ENCODE results near the gene RXFP3. TPM values are rescaled to one million over a fixed set of nuclear protein-coding genes. Genes with fewer than 3 reads are reported as not detected.

The RXFP3 gene
- polyA plus RNA-seq (2013) = not detected

GRCh38 chr5:33936381-33937016, at the start of gene RXFP3:
RXFP3 (plus strand) TSS chr5:33936386; CDS start chr5:33936741, 355 bp downstream.
- Histone ChIP-seq H3K4me3 (ENCODE audit: control insufficient read depth in 1 of 7, extremely low read depth in 1 of 7, insufficient read depth in 4 of 7, low read depth in 2 of 7, low read length in 6 of 7) (peak within 1 kb of the TSS in 5 of 7 experiments; percentile 33 to 59 (median 46)), H3K9me3 (ENCODE audit: control extremely low read depth in 1 of 5, control insufficient read depth in 4 of 5, insufficient read depth in 2 of 5, low read depth in 1 of 5, low read length in 4 of 5) (peaks cover 0 to 8% (median 0%) of the 10 kb centered on the region in 5 experiments), H3K27ac (ENCODE audit: insufficient read depth in 1 of 2, low read depth in 1 of 2, low read length in 2 of 2, poor library complexity in 1 of 2, severe bottlenecking in 2 of 2) (no peak within 1 kb of the TSS), H3K27me3 (replicated peaks in 2 of 5; ENCODE audit: control insufficient read depth in 4 of 5, insufficient read depth in 5 of 5, low read length in 4 of 5) (peaks cover 0 to 66% (median 31%) of the 10 kb centered on the region in 5 experiments), H3K36me3 (ENCODE audit: control insufficient read depth in 4 of 4, insufficient read depth in 4 of 4, low read length in 3 of 4) (no peaks in the 10 kb centered on the region), H3K4me1 (ENCODE audit: control extremely low read depth in 1 of 4, control insufficient read depth in 4 of 4, insufficient read depth in 4 of 4, low read length in 3 of 4) (peaks cover 0 to 12% (median 8%) of the 10 kb centered on the region in 4 experiments)
- ChIA-PET POLR2A (interaction anchor here (0.8 kb wide), 1 partner anchor 16 kb away, joined by 3 read pairs; no protein-coding TSS in a partner anchor), CTCF (interaction anchor here (0.6 to 2.3 kb wide), 5 partner anchors 26 to 912 kb away, joined by 3 to 12 read pairs (median 4); no protein-coding TSS in a partner anchor)
- DNase-seq = no peak
- 11% methylated on average over 38 of the region's 45 CpGs for WGBS (ENCODE audit: insufficient coverage)

GRCh38 chr5:33887268-33887667, 48.9 kb upstream of the RXFP3 start:
- CTCF ChIA-PET = interaction anchor here (1.1 kb wide), 1 partner anchor 48 kb away, joined by 3 read pairs; no protein-coding TSS in a partner anchor
- WGBS (ENCODE audit: insufficient coverage) = 0% methylated on average over 1 of the region's 3 CpGs

DNA sequence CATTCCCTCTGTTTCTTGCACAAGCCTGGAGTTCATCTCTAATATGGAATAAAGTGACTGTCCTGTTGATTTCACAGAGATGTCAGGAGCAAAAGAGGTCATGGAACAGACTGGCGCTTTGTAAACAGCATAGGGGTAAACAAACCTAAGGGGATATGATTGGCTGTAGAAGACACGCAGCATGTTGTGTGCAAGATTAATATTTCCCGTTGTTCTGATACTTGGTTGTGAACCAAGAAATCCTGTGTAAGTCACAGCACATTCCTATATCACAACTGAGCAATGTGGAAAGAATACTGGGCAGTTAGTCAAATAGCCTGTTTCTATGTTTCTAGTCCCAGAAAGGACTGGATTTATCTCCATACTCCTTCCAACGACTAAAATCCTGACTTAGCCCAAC, 47.6 kb upstream of the RXFP3 start:
- Histone ChIP-seq H3K4me3 (ENCODE audit: control insufficient read depth in 1 of 7, extremely low read depth in 1 of 7, insufficient read depth in 4 of 7, low read depth in 2 of 7, low read length in 6 of 7) (no peak overlapping the region), H3K9me3 (ENCODE audit: control extremely low read depth in 1 of 5, control insufficient read depth in 4 of 5, insufficient read depth in 2 of 5, low read depth in 1 of 5, low read length in 4 of 5) (peaks cover 3 to 8% (median 5%) of the 10 kb centered on the region in 5 experiments), H3K27ac (ENCODE audit: insufficient read depth in 1 of 2, low read depth in 1 of 2, low read length in 2 of 2, poor library complexity in 1 of 2, severe bottlenecking in 2 of 2) (no peak overlapping the region), H3K4me1 (ENCODE audit: control extremely low read depth in 1 of 4, control insufficient read depth in 4 of 4, insufficient read depth in 4 of 4, low read length in 3 of 4) (peaks cover 0 to 13% (median 8%) of the 10 kb centered on the region in 4 experiments), H3K27me3 (replicated peaks in 2 of 5; ENCODE audit: control insufficient read depth in 4 of 5, insufficient read depth in 5 of 5, low read length in 4 of 5) (peaks cover 11 to 51% (median 30%) of the 10 kb centered on the region in 5 experiments), H3K36me3 (ENCODE audit: control insufficient read depth in 4 of 4, insufficient read depth in 4 of 4, low read length in 3 of 4) (no peaks in the 10 kb centered on the region)
- DNase-seq = no peak
- POLR2A ChIA-PET = no interaction called here
- CTCF ChIA-PET = no interaction called here
- WGBS (ENCODE audit: insufficient coverage) = 100% methylated on average over 1 of the region's 4 CpGs

More at GRCh38 chr5:33887268-33887667, 48.9 kb upstream of the RXFP3 start:
- no peaks in the 10 kb centered on the region for H3K9me3 ChIP-seq (ENCODE audit: control extremely low read depth in 1 of 5, control insufficient read depth in 4 of 5, insufficient read depth in 2 of 5, low read depth in 1 of 5, low read length in 4 of 5)
- DNase-seq = no peak
- POLR2A ChIA-PET = no interaction called here
- H3K36me3 ChIP-seq (ENCODE audit: control insufficient read depth in 4 of 4, insufficient read depth in 4 of 4, low read length in 3 of 4) = no peaks in the 10 kb centered on the region
- H3K27ac ChIP-seq (ENCODE audit: insufficient read depth in 1 of 2, low read depth in 1 of 2, low read length in 2 of 2, poor library complexity in 1 of 2, severe bottlenecking in 2 of 2) = no peak overlapping the region
- H3K4me3 ChIP-seq (ENCODE audit: control insufficient read depth in 1 of 7, extremely low read depth in 1 of 7, insufficient read depth in 4 of 7, low read depth in 2 of 7, low read length in 6 of 7) = no peak overlapping the region
- peaks cover 5 to 38% (median 20%) of the 10 kb centered on the region in 5 experiments for H3K27me3 ChIP-seq (replicated peaks in 2 of 5; ENCODE audit: control insufficient read depth in 4 of 5, insufficient read depth in 5 of 5, low read length in 4 of 5)
- peaks cover 0 to 13% (median 8%) of the 10 kb centered on the region in 4 experiments for H3K4me1 ChIP-seq (ENCODE audit: control extremely low read depth in 1 of 4, control insufficient read depth in 4 of 4, insufficient read depth in 4 of 4, low read length in 3 of 4)

DNA sequence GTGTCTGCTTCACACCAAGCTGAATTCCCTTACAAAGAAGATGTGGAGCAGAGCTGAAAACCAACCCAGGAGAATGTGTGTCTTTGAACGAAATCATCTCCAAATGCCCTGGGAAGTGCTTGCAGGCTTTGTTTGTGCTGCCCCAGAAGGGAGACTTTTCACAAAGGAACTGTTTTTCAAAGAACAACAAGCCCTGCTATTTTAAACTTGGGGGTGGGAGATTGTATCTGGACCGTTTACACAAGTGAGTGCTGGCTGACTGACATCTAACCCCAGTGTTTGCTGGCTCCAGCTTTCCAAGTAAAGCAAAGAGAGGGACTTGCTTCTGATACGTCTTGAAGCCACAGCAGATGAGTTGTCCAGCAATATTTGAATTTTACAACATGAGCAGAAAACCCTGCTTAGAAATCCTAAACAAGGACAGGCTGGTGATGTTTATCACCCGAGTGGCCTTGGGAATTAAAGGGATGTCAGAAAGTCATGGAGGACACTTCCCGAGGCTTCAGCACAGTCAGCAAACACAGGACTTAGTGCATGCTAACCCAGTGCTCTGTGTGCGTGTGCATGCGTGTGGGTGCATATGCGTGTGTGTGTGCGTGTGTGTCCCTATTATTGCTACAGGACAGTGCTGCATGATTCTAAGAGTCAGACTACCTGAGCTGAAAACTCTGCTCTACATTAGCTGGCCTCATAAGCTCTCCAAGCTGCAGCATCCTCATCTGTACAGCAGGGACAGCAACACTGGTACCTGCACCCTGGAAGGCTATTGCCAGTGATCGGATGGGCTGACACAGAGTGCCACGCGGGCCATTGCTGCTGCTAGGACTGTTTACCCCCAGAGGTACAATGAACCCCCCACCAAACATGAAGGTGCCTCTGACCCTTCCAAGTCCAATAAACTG, 45.8 kb upstream of the RXFP3 start:
- WGBS (ENCODE audit: insufficient coverage) = 81% methylated on average over 12 of the region's 12 CpGs
- Histone ChIP-seq H3K4me1 (ENCODE audit: control extremely low read depth in 1 of 4, control insufficient read depth in 4 of 4, insufficient read depth in 4 of 4, low read length in 3 of 4) (peaks cover 0 to 13% (median 8%) of the 10 kb centered on the region in 4 experiments), H3K9me3 (ENCODE audit: control extremely low read depth in 1 of 5, control insufficient read depth in 4 of 5, insufficient read depth in 2 of 5, low read depth in 1 of 5, low read length in 4 of 5) (peaks cover 3 to 8% (median 6%) of the 10 kb centered on the region in 5 experiments), H3K27me3 (replicated peaks in 2 of 5; ENCODE audit: control insufficient read depth in 4 of 5, insufficient read depth in 5 of 5, low read length in 4 of 5) (peaks cover 9 to 61% (median 30%) of the 10 kb centered on the region in 5 experiments), H3K36me3 (ENCODE audit: control insufficient read depth in 4 of 4, insufficient read depth in 4 of 4, low read length in 3 of 4) (no peaks in the 10 kb centered on the region), H3K4me3 (ENCODE audit: control insufficient read depth in 1 of 7, extremely low read depth in 1 of 7, insufficient read depth in 4 of 7, low read depth in 2 of 7, low read length in 6 of 7) (peak overlapping the region in 1 of 7 experiments; percentile 11), H3K27ac (ENCODE audit: insufficient read depth in 1 of 2, low read depth in 1 of 2, low read length in 2 of 2, poor library complexity in 1 of 2, severe bottlenecking in 2 of 2) (no peak overlapping the region)
- CTCF ChIA-PET = no interaction called here
- POLR2A ChIA-PET = no interaction called here
- DNase-seq = no peak

- peaks cover 3 to 8% (median 6%) of the 10 kb centered on the region in 5 experiments for H3K9me3 ChIP-seq (ENCODE audit: control extremely low read depth in 1 of 5, control insufficient read depth in 4 of 5, insufficient read depth in 2 of 5, low read depth in 1 of 5, low read length in 4 of 5)
- H3K27me3 ChIP-seq (replicated peaks in 2 of 5; ENCODE audit: control insufficient read depth in 4 of 5, insufficient read depth in 5 of 5, low read length in 4 of 5) = peaks cover 9 to 63% (median 30%) of the 10 kb centered on the region in 5 experiments
- H3K36me3 ChIP-seq (ENCODE audit: control insufficient read depth in 4 of 4, insufficient read depth in 4 of 4, low read length in 3 of 4) = no peaks in the 10 kb centered on the region
- peak overlapping the region in 6 of 7 experiments; percentile 21 to 65 (median 42) for H3K4me3 ChIP-seq (ENCODE audit: control insufficient read depth in 1 of 7, extremely low read depth in 1 of 7, insufficient read depth in 4 of 7, low read depth in 2 of 7, low read length in 6 of 7)
- ChIA-PET POLR2A (no interaction called here), CTCF (no interaction called here)
- 0% methylated on average over 3 of the region's 6 CpGs for WGBS (ENCODE audit: insufficient coverage)
- H3K27ac ChIP-seq (ENCODE audit: insufficient read depth in 1 of 2, low read depth in 1 of 2, low read length in 2 of 2, poor library complexity in 1 of 2, severe bottlenecking in 2 of 2) = no peak overlapping the region
- DNase-seq = peak in 1 of 3 donors; percentile 0
- H3K4me1 ChIP-seq (ENCODE audit: control extremely low read depth in 1 of 4, control insufficient read depth in 4 of 4, insufficient read depth in 4 of 4, low read length in 3 of 4) = peaks cover 0 to 13% (median 8%) of the 10 kb centered on the region in 4 experiments
Observed at GRCh38 chr5:33891446-33891787, 44.8 kb upstream of the RXFP3 start.

DNA sequence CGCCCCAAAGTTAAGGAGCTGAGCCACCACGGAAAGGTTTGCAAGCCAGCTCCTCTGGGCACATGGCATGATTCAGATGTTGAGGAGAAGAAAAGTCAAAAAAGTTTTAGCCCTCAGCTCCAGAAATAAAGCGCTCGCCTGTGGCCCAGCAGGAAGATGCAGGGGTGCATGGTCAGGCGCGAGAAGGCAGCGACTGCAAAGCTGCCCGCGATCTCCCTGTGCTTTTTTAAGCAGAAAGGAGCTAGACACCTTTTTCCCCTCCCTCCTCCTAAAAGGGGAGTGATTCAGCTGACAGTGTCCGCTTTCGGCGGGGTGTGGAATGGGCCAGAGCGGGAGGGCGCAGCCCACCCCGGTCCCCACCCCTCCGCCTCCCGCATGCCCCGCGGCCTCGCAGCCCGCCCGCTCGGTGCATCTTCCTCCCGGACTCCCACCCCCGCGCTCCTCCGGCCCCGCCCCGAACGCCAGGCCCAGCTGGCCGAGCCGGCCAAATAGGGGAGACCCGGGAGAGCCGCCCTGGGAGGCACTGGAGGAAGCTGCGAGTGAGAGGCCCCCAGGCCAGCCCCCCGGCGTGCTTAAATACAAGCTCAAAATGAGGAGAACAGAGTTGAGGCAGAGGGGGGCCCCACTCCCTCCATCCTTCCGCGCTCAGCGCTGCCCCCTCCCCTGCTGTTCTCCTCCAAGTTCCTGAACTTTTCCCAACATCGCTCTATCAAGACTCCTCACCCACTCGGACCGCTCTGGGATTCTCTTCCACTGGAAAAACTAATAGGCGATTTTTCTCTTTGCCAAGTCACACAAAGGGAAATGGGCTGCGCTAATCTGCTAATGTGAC, 44.2 kb upstream of the RXFP3 start, which contains the start of gene ADAMTS12:
Gene ADAMTS12 (minus strand): TSS at position 203 of the 832 bp plus-strand sequence. CDS start 134 bp downstream, at position 69.
- CTCF ChIA-PET = interaction anchor here (1.0 kb wide), 1 partner anchor 42 kb away, joined by 3 read pairs; no protein-coding TSS in a partner anchor
- H3K4me1 ChIP-seq (ENCODE audit: control extremely low read depth in 1 of 4, control insufficient read depth in 4 of 4, insufficient read depth in 4 of 4, low read length in 3 of 4) = peaks cover 0 to 13% (median 8%) of the 10 kb centered on the region in 4 experiments
- H3K27ac ChIP-seq (ENCODE audit: insufficient read depth in 1 of 2, low read depth in 1 of 2, low read length in 2 of 2, poor library complexity in 1 of 2, severe bottlenecking in 2 of 2) = no peak within 1 kb of the TSS
- peak within 1 kb of the TSS in 6 of 7 experiments; percentile 21 to 65 (median 42) for H3K4me3 ChIP-seq (ENCODE audit: control insufficient read depth in 1 of 7, extremely low read depth in 1 of 7, insufficient read depth in 4 of 7, low read depth in 2 of 7, low read length in 6 of 7)
- 10% methylated on average over 30 of the region's 45 CpGs for WGBS (ENCODE audit: insufficient coverage)
- H3K27me3 ChIP-seq (replicated peaks in 2 of 5; ENCODE audit: control insufficient read depth in 4 of 5, insufficient read depth in 5 of 5, low read length in 4 of 5) = peaks cover 7 to 63% (median 30%) of the 10 kb centered on the region in 5 experiments
- peaks cover 3 to 8% (median 6%) of the 10 kb centered on the region in 5 experiments for H3K9me3 ChIP-seq (ENCODE audit: control extremely low read depth in 1 of 5, control insufficient read depth in 4 of 5, insufficient read depth in 2 of 5, low read depth in 1 of 5, low read length in 4 of 5)
- DNase-seq = peak in 2 of 3 donors; percentile 3 to 23
- H3K36me3 ChIP-seq (ENCODE audit: control insufficient read depth in 4 of 4, insufficient read depth in 4 of 4, low read length in 3 of 4) = no peaks in the 10 kb centered on the region
- POLR2A ChIA-PET = no interaction called here
